ENCODE data around the gene FMN1. TPM values are rescaled to one million over a fixed set of nuclear protein-coding genes. Genes with fewer than 3 reads are reported as not detected.

FMN1 gene
- total RNA-seq, 1 experiment from 2014 or later: 25.8 TPM

DNA sequence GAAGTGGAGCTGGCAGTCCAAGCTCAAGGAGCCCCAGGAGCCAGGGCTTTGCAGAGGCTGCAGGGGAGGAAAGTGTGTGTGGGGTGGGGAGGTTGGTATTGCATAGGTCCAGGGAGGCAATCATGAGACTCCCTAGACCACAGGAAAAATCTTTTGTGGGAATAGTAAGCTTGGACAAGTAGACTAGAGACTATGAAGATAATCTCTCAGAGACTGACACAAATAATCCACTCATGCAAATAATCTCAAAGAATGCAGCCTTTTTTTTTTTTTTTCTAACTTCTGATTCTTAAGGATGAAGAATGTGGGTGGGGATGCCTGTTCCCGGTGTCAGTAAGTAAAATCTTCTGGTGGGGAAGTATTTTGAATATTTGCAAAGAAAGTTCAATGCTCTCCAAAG, 363.0 kb downstream of the FMN1 start:
- Histone ChIP-seq H3K36me3 (ENCODE audit: low read depth) (no peaks in the 10 kb centered on the region), H3K27ac (no peak overlapping the region), H3K79me2 (ENCODE audit: low read depth) (no peaks in the 10 kb centered on the region), H3K4me1 (replicated peaks; ENCODE audit: insufficient read depth) (no peaks in the 10 kb centered on the region), H3F3A (ENCODE audit: insufficient read depth, low read depth) (no peaks in the 10 kb centered on the region), H3K9me3 (ENCODE audit: insufficient read depth, low read depth) (no peaks in the 10 kb centered on the region; the same call in 1 of the 2 replicates), H4K20me1 (ENCODE audit: insufficient read depth) (no peaks in the 10 kb centered on the region), H3K9me2 (ENCODE audit: insufficient read depth) (no peaks in the 10 kb centered on the region), H3K4me2 (no peak overlapping the region), H3K27me3 (ENCODE audit: insufficient read depth, low read depth) (no peaks in the 10 kb centered on the region), H3K4me3 (no peak overlapping the region), H2AFZ (no peak overlapping the region)
- CTCF ChIA-PET: interaction anchor here (1.0 kb wide), 1 partner anchor 13 kb away, joined by 3 read pairs; no protein-coding TSS in a partner anchor
- intact Hi-C loops (cut with micrococcal nuclease; ENCODE audit: unreplicated experiment): no loop called here
- no TSS peak for BruUV-seq (replicated peaks)
- TF ChIP-seq EZH2 (IDR thresholded peaks at IDR 0.05; ENCODE audit: low read depth) (no peak), CTCF (conservative IDR thresholded peaks at IDR 0.05) (no peak)
- POLR2A ChIA-PET (ENCODE audit: unreplicated experiment): interaction anchor here (0.7 kb wide), 2 partner anchors 12 to 90 kb away, joined by 3 read pairs; no protein-coding TSS in a partner anchor
- no peak for DNase-seq

DNA sequence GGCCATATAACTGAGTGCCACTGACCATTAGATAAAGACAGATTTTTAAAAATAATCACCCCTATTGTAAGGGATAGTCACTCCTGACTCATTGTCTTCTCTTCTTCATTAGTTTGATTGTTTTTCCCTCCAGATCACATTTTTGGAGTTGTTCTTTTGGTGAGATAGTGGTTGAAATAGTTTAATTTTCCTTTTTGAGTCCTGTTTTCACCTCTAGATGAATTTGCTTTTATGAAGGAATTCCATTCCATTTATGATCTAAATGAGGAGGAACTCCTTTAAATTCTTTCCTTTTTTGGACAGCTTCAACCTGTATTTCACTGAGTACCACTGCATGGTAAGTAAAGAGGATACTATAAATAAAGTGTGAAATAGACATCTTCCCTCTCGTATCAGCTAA, 364.3 kb downstream of the FMN1 start:
- DNase-seq: no peak
- BruUV-seq (replicated peaks): no TSS peak
- H3K9me3 ChIP-seq (ENCODE audit: insufficient read depth, low read depth): no peaks in the 10 kb centered on the region; the same call in 1 of the 2 replicates
- TF ChIP-seq EZH2 (IDR thresholded peaks at IDR 0.05; ENCODE audit: low read depth): no peak
- no peak for TF ChIP-seq CTCF (conservative IDR thresholded peaks at IDR 0.05)
- H3K27me3 ChIP-seq (ENCODE audit: insufficient read depth, low read depth): no peaks in the 10 kb centered on the region
- no peaks in the 10 kb centered on the region for H3F3A ChIP-seq (ENCODE audit: insufficient read depth, low read depth)
- H3K4me1 ChIP-seq (replicated peaks; ENCODE audit: insufficient read depth): peaks cover 6% of the 10 kb centered on the region
- intact Hi-C loops (cut with micrococcal nuclease; ENCODE audit: unreplicated experiment): no loop called here
- no peak overlapping the region for H2AFZ ChIP-seq
- H3K4me3 ChIP-seq: no peak overlapping the region
- no peak overlapping the region for H3K27ac ChIP-seq
- no peaks in the 10 kb centered on the region for H4K20me1 ChIP-seq (ENCODE audit: insufficient read depth)
- H3K36me3 ChIP-seq (ENCODE audit: low read depth): no peaks in the 10 kb centered on the region
- CTCF ChIA-PET: no interaction called here
- no peaks in the 10 kb centered on the region for H3K79me2 ChIP-seq (ENCODE audit: low read depth)
- POLR2A ChIA-PET (ENCODE audit: unreplicated experiment): no interaction called here
- H3K9me2 ChIP-seq (ENCODE audit: insufficient read depth): no peaks in the 10 kb centered on the region
- no peak overlapping the region for H3K4me2 ChIP-seq

DNA sequence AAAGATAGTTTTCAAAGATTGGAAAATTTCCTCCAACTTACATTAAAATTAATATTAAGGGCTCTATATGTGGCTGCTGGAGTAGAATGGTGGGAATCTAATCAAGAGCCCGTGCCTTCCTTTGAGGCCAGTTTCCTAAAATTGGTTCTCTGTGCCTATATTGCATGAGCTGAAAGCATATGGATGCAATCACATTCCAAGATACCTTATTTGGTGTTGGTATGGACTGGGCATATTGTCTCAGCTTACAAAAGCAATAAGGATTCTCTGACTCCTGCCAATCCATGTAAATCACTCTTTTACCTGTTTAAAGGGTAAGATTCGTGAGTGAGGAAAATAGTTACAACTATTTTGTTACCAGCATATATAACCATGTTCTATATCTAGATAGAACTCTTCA, 365.1 kb downstream of the FMN1 start:
- Histone ChIP-seq H3K27me3 (ENCODE audit: insufficient read depth, low read depth) (no peaks in the 10 kb centered on the region), H3F3A (ENCODE audit: insufficient read depth, low read depth) (peaks cover 2% of the 10 kb centered on the region), H4K20me1 (ENCODE audit: insufficient read depth) (no peaks in the 10 kb centered on the region), H3K36me3 (ENCODE audit: low read depth) (no peaks in the 10 kb centered on the region), H3K4me2 (no peak overlapping the region), H3K79me2 (ENCODE audit: low read depth) (no peaks in the 10 kb centered on the region), H3K9me2 (ENCODE audit: insufficient read depth) (no peaks in the 10 kb centered on the region), H3K4me3 (no peak overlapping the region), H2AFZ (no peak overlapping the region), H3K4me1 (replicated peaks; ENCODE audit: insufficient read depth) (peaks cover 14% of the 10 kb centered on the region), H3K27ac (no peak overlapping the region), H3K9me3 (ENCODE audit: insufficient read depth, low read depth) (no peaks in the 10 kb centered on the region; the same call in 1 of the 2 replicates)
- POLR2A ChIA-PET (ENCODE audit: unreplicated experiment): interaction anchor here (0.6 kb wide), 1 partner anchor 141 kb away, joined by 3 read pairs; no protein-coding TSS in a partner anchor
- CTCF ChIA-PET: no interaction called here
- no TSS peak for BruUV-seq (replicated peaks)
- intact Hi-C loops (cut with micrococcal nuclease; ENCODE audit: unreplicated experiment): no loop called here
- no peak for DNase-seq
- TF ChIP-seq EZH2 (IDR thresholded peaks at IDR 0.05; ENCODE audit: low read depth) (no peak), CTCF (conservative IDR thresholded peaks at IDR 0.05) (no peak)
